ENCODE measurements around the gene CACNG3. TPM values are rescaled to one million over a fixed set of nuclear protein-coding genes. Genes with fewer than 3 reads are reported as not detected.

The CACNG3 gene
- total and polyA plus RNA-seq, 2 of the 13 experiments (the other 11 are each of a cell fraction or from before 2014, with no cell fraction given), result not detected

GRCh38 chr16:24272379-24272778 lies 16.2 kb downstream of the CACNG3 start:
- Histone ChIP-seq H3K79me2 (ENCODE audit: insufficient read depth, low read length) (no peaks in the 10 kb centered on the region), H3K9me3 (ENCODE audit: low read length) (no peaks in the 10 kb centered on the region), H3K9ac (ENCODE audit: insufficient read depth, low read depth, low read length) (no peak overlapping the region), H3K27ac (ENCODE audit: extremely low read length, insufficient read depth, low read length) (no peak overlapping the region), H4K20me1 (ENCODE audit: insufficient read depth, low read length) (no peaks in the 10 kb centered on the region), H3K4me3 (replicated peaks in 1 of 3; ENCODE audit: insufficient read depth in 1 of 3, low read depth in 2 of 3, low read length in 3 of 3) (no peak overlapping the region), H3K27me3 (ENCODE audit: control insufficient read depth in 1 of 2, insufficient read depth in 2 of 2, low read length in 2 of 2) (no peaks in the 10 kb centered on the region), H3K36me3 (replicated peaks in 1 of 2; ENCODE audit: control insufficient read depth in 1 of 2, insufficient read depth in 2 of 2, low read length in 2 of 2) (no peaks in the 10 kb centered on the region), H3K4me1 (ENCODE audit: insufficient read depth, low read length) (no peaks in the 10 kb centered on the region), H2AFZ (ENCODE audit: low read length) (no peak overlapping the region), H3K4me2 (ENCODE audit: low read depth, low read length) (no peak overlapping the region)
- no peak for FAIRE-seq
- intact Hi-C loops (cut with micrococcal nuclease; ENCODE audit: unreplicated experiment), result no loop called here
- in situ Hi-C loops (cut with HindIII; ENCODE audit: extremely low pct_ligation_motif_present, low pct_unique_long_range_greater_than_20kb), result no loop called here
- 0% methylated on average over 1 of the region's 1 CpG for WGBS (ENCODE audit: low lambda C conversion rate)
- ChIA-PET POLR2A (no interaction called here), CTCF (ENCODE audit: low intra/inter-chr PET ratio, low total read pairs) (no interaction called here)
- DNase-seq (ENCODE audit: low spot score), result no peak
- TF ChIP-seq ZNF446 (CRISPR knock-in tag; IDR thresholded peaks at IDR 0.05) (no peak), KAT2B (IDR thresholded peaks at IDR 0.05; ENCODE audit: borderline replicate concordance, low read depth, low read length) (no peak), NFRKB (IDR thresholded peaks at IDR 0.05) (no peak), PHF8 (CRISPR knock-in tag; IDR thresholded peaks at IDR 0.05) (no peak), PAWR (CRISPR knock-in tag; IDR thresholded peaks at IDR 0.05; ENCODE audit: borderline replicate concordance) (no peak), RNF219 (CRISPR knock-in tag; IDR thresholded peaks at IDR 0.05) (no peak), ZBTB40 (IDR thresholded peaks at IDR 0.05) (no peak), ZBTB40 (CRISPR knock-in tag; IDR thresholded peaks at IDR 0.05) (no peak), TAF1 (CRISPR knock-in tag; IDR thresholded peaks at IDR 0.05) (no peak), ZNF431 (CRISPR knock-in tag; IDR thresholded peaks at IDR 0.05; ENCODE audit: borderline replicate concordance, low read depth) (no peak), ZNF333 (CRISPR knock-in tag; IDR thresholded peaks at IDR 0.05; ENCODE audit: borderline replicate concordance) (no peak)
- no TSS peak for BruUV-seq (replicated peaks)
- no peak for ATAC-seq
